ENCODE data around the gene ATXN1L. TPM values are rescaled to one million over a fixed set of nuclear protein-coding genes. Genes with fewer than 3 reads are reported as not detected.
A peak's percentile ranks its signal among the peaks of the same experiment; 100 is the strongest.

The ATXN1L gene
- total and polyA plus RNA-seq, 10 donors = 3.1 to 37.5 (median 28.0) TPM

GRCh38 chr16:71852561-71852960, 6.8 kb downstream of the ATXN1L start:
- TF ChIP-seq POLR2A (IDR thresholded peaks at IDR 0.05) = no peak
- no peak for TF ChIP-seq POLR2AphosphoS5 (IDR thresholded peaks at IDR 0.05)
- TF ChIP-seq CTCF (IDR thresholded peaks at IDR 0.05 in 8 of 11, conservative IDR thresholded peaks at IDR 0.05 in 3 of 11) = no peak
- WGBS, 5 donors = 95 to 100% (median 99%) methylated on average over 4 of the region's 4 CpGs

GRCh38 chr16:71853413-71853812, 7.6 kb downstream of the ATXN1L start:
- TF ChIP-seq POLR2A (IDR thresholded peaks at IDR 0.05) = no peak
- TF ChIP-seq POLR2AphosphoS5 (IDR thresholded peaks at IDR 0.05) = peak in 1 of 3 donors; percentile 41
- Histone ChIP-seq H3K9me3 (no peaks in the 10 kb centered on the region), H3K4me1 (peaks cover 7 to 68% (median 41%) of the 10 kb centered on the region in 6 donors), H3K27ac (peak overlapping the region in 7 of 8 donors; percentile 32 to 75 (median 47)), H3K36me3 (peaks cover 0 to 99% (median 47%) of the 10 kb centered on the region in 6 donors), H3K27me3 (replicated peaks in 1 of 7) (no peaks in the 10 kb centered on the region), H3K4me3 (no peak overlapping the region)
- DNase-seq = no peak
- 47 to 66% (median 55%) methylated on average over 4 of the region's 4 CpGs for WGBS, 5 donors
- intact Hi-C loops (cut with DNase I; ENCODE audit: low total_unique reads) = no loop called here

More at GRCh38 chr16:71852561-71852960, 6.8 kb downstream of the ATXN1L start:
- intact Hi-C loops (cut with DNase I; ENCODE audit: low total_unique reads) = no loop called here
- peak overlapping the region in 7 of 8 donors; percentile 1 to 75 (median 47) for H3K27ac ChIP-seq
- peaks cover 8 to 73% (median 47%) of the 10 kb centered on the region in 6 donors for H3K4me1 ChIP-seq
- H3K9me3 ChIP-seq = no peaks in the 10 kb centered on the region
- peaks cover 0 to 99% (median 50%) of the 10 kb centered on the region in 6 donors for H3K36me3 ChIP-seq
- no peaks in the 10 kb centered on the region for H3K27me3 ChIP-seq (replicated peaks in 1 of 7)
- DNase-seq = no peak
- no peak overlapping the region for H3K4me3 ChIP-seq

- H3K4me1 ChIP-seq = peaks cover 7 to 74% (median 41%) of the 10 kb centered on the region in 6 donors
These were observed 8.7 kb downstream of the ATXN1L start for GRCh38 chr16:71854369-71854948.

GRCh38 chr16:71855937-71856662, 10.3 kb downstream of the ATXN1L start:
- TF ChIP-seq POLR2AphosphoS5 (IDR thresholded peaks at IDR 0.05) = peak in 1 of 3 donors; percentile 18
- TF ChIP-seq POLR2A (IDR thresholded peaks at IDR 0.05) = no peak
- TF ChIP-seq CTCF (IDR thresholded peaks at IDR 0.05 in 8 of 11, conservative IDR thresholded peaks at IDR 0.05 in 3 of 11) = no peak
- no peaks in the 10 kb centered on the region for H3K9me3 ChIP-seq
- peak; percentile 67 for DNase-seq
- intact Hi-C loops (cut with DNase I; ENCODE audit: low total_unique reads) = no loop called here
- peak overlapping the region in 4 of 8 donors; percentile 31 to 75 (median 44) for H3K27ac ChIP-seq
- WGBS, 5 donors = 69 to 87% (median 84%) methylated on average over 5 of the region's 5 CpGs
- H3K4me3 ChIP-seq = peak overlapping the region in 1 of 8 donors; percentile 22
- H3K27me3 ChIP-seq (replicated peaks in 1 of 7) = no peaks in the 10 kb centered on the region
- peaks cover 0 to 99% (median 41%) of the 10 kb centered on the region in 6 donors for H3K36me3 ChIP-seq
- peaks cover 7 to 74% (median 41%) of the 10 kb centered on the region in 6 donors for H3K4me1 ChIP-seq

More at GRCh38 chr16:71854369-71854948, 8.7 kb downstream of the ATXN1L start:
- H3K36me3 ChIP-seq = peaks cover 0 to 99% (median 41%) of the 10 kb centered on the region in 6 donors
- H3K27ac ChIP-seq = peak overlapping the region in 5 of 8 donors; percentile 46 to 75 (median 49)
- no peak overlapping the region for H3K4me3 ChIP-seq
- 76 to 89% (median 80%) methylated on average over 4 of the region's 4 CpGs for WGBS, 5 donors
- H3K27me3 ChIP-seq (replicated peaks in 1 of 7) = no peaks in the 10 kb centered on the region
- intact Hi-C loops (cut with DNase I; ENCODE audit: low total_unique reads) = no loop called here
- DNase-seq = no peak
- TF ChIP-seq POLR2AphosphoS5 (IDR thresholded peaks at IDR 0.05) = no peak
- TF ChIP-seq POLR2A (IDR thresholded peaks at IDR 0.05) = no peak
- TF ChIP-seq CTCF (IDR thresholded peaks at IDR 0.05 in 8 of 11, conservative IDR thresholded peaks at IDR 0.05 in 3 of 11) = no peak
- H3K9me3 ChIP-seq = no peaks in the 10 kb centered on the region
